GM18868 (cell line): Measurements from ENCODE around the gene UNC5A.

ENCODE experiments used
- ATAC-seq: cut with Tn5 transposase; IDR thresholded peaks from one replicate; pipeline ENCODE4 v1.9.1; 2021; ENCODE audit warnings: mild to moderate bottlenecking, moderate library complexity; ENCODE audit not compliant: unreplicated experiment

The UNC5A gene

DNA sequence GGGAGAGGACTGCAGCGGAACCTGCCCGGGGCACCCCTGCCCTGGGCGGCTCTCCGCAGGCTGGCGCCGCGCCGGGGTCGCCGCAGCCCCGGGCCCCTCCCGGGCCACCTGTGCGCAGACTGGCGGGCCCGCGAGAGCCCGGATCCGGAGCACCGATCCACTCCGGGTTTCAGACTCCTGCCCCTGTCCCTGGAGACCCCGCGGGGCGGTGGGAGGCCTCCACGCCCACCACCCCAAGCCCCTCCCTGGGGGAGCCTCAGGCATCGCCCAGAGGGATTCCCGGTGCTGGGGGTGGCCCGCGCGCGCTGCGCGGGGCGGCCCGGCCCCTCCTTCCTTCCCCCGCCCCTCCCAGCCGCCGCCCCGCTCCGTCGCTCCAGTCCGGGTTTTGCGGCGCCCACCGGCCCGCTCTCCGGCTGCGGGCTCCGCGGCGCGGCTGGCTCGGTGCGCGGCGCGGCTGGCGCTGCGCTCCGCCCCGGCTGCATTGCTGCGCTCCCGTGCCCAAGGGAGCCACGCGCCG is at the start of gene UNC5A:
Gene UNC5A (plus strand): TSS at position 479 of the 517 bp plus-strand sequence. CDS start 192 bp downstream, outside the sequence.
- no peak for ATAC-seq

DNA sequence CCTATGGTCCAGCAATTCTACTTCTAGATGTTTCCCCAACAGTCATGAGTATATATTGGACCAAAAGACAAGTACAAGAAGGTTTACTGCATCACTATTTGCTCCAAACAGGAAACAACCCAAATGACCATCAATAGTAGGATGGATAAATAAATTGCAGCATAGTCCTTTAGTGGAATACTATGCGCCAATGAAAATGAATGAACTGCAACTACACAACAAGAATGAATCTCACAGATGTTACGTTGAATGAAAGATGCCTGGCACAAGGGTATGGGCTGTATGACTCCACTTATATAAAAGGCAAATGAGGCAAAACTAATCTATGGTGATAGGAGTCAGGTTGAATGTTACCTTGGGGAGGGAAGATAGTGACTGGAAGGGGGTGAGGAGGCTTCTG is 48.6 kb upstream of the UNC5A start:
- ATAC-seq, result no peak

DNA sequence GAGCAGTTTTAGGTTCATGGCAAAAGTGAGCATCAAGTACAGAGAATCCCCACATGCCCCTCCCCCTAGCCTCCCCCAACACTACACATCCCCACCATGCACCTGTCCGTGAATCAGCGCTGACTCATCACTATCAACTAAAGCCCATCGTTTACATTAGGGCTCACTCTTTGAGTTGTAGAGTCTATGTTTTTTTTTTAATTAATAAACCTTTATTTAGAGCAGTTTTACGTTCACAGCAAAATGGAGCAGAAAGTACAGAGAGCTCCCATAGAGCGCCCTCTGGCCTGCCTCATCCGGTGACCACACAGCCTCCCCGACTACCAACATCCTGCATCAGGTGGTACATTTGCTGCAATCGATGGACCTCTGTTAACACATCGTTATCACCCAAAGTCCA is 47.9 kb upstream of the UNC5A start:
- no peak for ATAC-seq

DNA sequence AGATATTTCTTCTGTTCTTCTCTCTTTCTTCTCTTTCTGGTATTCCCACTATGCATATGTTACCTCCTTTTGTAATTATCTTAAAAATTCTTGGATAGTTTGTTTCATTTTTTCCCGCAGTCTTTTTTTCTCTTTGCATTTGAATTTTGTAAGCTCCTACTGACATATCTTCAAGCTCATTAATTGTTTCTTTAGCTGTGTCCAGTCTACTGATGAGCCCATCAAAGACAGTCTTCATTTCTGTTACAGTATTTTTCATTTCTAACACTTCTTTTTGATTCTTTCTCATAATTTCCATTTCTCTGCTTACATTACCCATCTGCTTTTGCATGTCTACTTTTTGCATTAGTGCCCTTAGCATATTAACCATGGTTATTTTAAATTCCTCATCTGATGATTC is 44.7 kb upstream of the UNC5A start:
- no peak for ATAC-seq

DNA sequence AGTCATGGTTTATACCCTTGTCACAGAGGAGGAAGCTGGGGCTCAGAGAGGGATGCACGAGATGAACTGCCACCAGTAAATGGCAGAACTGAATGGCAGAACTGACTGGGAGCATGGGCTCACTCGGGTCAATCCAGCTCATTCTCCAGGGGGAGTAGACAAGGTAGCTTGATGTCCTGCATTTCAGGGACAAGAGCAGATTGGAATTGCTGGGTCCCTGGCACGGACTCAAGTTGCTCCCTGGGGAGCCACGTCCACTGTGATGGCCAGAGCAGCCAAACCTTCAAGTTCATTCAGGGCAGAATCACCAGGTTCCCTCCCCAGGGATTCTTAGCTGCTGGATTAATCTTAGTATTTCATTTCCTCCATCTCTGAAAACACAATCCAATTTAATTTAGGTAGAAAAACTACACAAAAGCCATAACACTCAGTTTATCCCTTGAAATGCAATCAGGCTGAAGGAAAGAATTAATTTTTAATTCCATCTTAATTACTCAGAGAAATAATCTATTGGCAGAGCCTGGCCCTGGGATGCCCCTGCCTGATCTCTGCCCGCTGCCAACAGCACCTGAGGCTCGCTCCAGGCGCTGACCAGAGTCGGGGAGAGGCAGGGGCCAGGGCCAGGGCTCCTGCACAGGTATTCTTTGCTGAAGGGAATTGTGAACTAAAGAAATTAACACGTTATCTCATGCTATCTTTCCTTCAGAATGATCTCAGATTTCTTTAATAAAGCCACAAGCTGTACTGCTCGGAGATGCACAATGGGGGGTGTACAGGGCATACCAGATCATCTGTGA is 42.0 kb upstream of the UNC5A start:
- no peak for ATAC-seq

DNA sequence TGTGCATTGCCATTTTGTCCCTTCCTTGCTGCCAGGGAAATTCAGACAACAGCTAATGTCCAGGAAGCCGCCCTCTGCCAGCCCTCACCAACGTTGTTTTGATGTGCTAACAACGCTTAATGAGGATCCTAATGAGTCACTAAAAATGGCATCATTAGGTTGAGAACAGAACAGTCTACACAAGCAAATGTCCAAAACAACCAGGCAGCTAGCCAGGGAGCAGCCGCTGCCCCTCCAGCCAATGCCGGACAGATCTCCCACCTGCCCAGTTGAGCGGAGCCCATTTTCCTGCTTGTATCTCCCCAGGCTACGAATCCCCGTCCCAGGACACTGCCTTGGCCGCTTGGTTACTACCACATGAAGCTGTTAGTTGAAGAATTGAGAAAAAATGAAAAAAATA is 40.4 kb upstream of the UNC5A start:
- ATAC-seq, result no peak

DNA sequence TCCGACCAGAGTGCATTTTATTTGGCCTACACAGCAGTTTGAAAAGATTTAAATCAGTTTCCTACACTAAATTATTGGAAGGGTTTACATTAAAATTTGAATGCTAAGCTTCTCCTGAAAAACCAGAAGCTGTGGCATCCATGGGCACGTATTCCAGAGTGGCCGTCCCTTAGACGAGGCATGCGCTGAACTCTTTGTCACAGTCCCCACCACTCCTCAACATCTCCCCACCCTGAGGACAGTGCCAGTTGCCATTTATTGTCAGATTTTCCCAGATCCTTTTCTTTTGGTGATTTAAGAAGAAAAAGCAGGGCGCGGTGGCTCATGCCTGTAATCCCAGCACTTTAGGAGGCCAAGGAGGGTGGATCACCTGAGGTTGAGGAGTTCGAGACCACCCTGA is 39.9 kb upstream of the UNC5A start:
- ATAC-seq, result no peak

DNA sequence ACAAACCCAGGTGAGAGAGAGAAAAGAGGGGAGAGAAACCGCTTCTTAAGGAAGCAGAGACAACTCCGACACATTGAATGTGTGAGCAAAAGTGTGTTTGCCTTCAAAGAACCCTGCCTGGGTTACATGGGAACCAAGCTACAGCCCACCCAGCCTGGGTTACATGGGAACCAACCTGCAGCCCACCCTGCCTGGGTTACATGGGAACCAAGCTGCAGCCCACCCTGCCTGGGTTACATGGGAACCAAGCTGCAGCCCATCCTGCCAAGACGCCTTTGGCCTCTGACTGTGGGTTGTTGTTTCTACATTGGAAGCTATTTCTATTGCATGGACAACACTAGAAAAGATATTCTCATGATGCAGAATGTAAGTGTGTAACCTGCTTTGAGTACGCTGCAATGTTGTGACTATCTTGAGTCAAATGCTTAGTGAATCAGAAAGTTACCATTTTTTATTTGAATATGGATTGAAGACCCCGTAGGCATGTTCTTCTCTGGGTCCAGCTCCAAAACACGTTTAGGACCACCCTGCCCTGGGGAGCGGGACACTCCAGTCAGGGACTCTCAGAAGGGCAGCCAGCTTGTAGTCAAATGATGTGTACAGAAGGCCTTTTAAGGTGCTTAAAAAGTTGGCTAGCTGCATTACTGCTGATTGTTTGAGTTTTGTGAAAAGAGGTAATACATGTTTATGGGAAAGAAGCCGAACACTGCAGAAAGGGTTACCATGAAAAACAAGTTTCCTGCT is 39.1 kb upstream of the UNC5A start:
- ATAC-seq, result no peak

DNA sequence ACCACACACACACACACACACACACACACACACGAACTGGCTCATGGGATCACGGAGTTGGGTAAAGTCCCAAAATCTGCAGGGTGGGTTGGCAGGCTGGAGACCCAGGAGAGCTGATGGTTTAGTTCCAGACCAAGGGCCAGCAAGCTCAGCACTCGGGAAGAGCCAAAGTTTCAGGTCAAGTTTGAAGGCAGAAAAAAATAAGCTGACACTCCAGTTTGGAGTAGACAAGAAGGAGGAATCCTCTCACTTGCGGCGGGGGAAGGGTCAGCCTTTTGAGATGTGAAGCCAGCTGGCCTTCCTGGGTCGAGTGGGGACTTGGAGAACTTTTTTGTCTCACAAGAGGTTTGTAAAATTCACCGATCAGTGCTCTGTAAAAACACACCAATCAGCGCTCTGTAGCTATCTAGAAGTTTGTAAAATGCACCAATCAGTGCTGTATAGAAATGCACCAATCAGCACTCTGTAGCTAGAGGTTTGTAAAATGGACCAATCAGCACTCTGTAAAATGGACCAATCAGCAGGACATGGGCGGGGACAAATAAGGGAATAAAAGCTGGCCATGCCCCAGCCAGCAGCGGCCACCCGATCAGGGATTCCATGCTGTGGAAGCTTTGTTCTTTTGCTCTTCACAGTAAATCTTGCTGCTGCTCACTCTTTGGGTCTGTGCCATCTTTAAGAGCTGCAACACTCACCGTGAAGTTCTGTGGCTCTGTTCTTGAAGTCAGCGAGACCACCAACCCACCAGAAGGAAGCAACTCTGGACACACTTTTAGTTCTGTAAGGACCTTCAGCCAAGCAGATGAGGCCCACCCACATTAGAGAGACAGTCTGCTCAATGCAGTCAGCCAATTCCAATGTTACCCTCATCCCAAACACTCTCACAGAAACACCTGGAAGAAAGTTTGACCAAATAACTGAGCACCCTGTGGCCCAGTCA is 37.8 kb upstream of the UNC5A start:
- ATAC-seq, result no peak

DNA sequence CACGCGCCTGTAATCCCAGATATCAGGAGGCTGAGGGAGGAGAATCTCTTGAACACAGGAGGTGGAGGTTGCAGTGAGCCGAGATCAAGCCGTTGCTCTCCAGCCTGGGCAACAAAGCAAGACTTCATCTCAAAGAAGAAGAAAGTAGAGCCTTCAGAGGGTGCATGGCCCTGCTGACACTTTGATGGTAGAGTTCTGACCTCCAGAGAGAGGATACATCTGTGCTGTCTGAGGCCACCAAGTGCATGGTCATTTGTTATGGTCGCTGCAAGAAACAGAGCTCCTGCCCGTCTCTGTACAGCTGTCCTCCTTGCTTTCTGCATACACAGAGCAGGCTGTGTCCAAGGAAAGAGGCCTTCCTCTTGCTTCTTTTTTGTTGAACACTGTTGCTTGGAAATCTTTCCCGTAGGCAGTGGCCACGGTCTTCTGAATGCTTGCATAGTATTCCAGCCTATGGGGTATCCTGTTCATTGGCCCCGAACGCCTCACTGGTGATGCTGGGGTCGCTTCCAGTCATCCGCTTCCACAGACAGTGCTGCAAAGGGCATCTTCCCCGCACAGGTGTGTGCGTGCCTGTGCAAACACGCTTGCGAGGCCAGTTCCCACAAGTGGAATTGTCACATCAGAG is 36.8 kb upstream of the UNC5A start:
- ATAC-seq, result no peak

DNA sequence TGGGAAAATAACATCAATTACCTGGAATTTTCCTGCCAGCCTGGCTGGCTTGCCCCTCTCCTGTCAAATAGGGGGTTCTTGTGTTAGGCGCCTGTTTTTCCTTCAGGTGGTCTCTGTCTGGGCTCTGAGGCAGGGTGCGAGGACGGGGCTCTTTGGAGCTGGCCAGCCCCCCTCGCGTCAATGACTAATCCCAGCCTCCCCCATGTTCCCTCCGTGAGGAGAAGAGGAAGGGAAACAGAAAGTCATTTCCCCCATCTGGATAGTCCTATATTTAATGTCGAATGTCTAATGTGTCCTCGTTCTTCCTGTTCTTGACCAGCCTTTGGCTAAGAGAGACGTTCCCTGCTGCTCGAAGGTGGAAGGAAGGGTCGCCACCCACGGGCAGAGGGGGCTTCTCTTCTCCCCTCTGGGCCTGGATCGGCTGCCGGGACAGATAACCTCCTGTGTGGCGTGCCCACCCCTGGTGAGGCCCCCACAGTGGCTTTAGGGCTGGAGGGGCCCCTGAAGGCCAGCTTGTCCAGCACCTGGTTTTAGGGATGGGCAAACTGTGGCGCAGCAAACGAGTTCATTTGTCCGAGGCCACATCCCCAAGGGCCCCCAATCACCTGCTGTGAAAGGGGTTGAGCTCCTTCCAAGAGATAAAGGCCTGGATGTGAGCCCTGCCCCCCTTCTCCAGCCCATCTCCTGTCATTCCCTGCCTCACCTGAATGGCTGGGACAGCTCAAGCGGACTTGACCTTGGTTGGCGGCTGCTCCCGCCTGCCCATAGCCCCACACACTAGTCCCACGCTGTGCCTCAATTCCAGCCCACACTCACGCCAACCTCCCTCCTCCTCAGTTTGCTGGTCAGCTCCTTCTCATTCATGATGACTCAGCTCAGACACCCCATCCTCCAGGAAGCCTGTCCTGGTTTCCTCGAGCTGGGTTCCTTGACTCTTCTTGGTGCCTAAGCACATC is 35.9 kb upstream of the UNC5A start:
- no peak for ATAC-seq

DNA sequence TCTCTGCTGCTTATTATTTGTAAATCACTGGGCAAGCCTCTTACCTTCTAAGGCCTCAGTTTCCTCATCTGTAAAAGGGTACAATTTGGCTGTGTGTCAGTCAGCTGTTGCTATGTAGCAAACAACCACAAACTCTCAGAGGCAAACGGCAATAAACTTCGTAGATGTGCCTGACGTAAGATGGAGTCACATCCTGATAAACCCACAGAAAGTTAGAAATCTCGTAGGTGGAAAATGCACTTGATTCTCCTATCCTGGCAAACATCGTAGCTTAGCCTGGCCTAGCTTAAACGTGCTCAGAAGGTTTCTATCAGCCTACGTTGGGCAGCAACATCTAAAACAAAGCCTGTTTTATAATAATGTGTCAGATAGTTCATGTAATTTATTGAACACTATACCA is 35.0 kb upstream of the UNC5A start:
- no peak for ATAC-seq

DNA sequence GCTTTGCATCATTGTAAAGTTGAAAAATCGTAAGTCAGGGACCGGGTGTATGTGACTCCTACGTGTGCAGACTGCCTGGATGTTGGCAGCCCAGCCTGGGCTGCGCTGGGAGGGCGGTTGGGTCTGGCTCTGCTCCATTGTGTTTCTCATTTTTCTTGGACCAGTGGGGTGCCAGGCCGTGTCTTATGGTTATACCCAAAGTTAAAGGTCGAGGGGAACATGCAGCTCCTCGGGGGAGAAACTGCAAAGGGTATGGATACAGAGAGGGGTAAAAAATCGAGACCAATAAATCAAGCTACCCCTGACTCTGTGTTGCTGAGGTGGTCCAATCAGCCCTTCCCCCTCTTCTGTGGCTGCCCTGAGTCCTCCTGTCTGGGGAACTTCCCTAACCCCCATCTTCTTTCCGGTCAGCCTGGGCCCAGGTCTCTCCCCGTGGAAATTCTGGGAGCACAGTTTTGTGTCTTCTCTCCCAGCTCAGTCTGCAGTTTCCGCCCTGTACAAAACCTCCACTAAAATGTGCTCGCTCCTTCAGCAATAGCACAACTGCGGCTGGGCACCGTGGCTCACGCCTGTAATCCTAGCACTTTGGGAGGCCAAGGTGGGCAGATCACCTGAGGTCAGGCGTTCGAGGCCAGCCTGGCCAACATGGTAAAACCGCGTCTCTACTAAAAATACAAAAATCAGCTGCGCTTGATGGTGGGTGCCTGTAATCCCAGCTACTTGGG is 34.1 kb upstream of the UNC5A start:
- no peak for ATAC-seq

DNA sequence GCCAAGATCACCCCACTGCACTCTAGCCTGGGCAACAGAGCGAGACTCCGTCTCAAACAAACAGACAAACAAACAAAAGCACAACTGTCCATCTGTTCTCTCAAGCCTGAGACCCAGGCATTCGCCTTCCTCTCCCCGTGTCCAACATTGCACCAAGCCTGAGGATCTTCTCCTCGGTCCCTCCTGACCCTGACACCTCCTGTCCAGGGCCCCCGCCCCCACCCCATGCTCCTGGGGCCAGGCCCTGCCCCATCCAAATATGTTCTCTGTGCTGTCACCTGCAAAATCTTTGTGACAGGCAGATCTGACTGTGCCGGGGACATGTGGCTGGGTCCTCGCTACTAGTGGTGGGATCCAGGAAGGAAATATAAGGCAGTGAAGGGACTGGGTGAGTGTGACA is 33.4 kb upstream of the UNC5A start:
- no peak for ATAC-seq

DNA sequence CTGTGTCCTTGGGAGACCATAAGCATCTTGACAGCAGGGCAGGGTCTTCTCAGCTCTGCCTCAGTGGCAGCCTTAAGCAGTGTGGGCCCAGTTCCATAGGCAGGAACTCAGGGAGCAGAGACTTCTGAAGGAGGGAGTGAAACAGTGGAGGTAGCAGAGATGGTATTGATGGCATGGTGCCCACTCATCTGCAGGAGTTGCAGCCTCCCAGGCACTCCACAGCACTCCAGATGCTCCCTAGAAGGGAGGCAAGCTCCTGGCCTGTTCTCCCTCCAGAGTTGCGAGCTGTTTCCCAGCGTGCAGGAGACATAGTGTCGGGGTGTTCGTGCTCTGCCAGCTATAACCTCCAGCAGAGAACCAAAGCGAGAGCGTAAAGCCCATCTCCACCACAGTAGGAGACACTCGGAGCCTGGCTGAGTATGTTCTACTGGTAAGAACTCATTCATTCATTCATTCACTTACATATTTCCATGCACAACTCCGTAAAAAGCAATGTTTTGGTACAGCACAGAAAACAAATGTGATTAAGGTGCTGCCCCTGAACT is 31.4 kb upstream of the UNC5A start:
- ATAC-seq, result no peak

DNA sequence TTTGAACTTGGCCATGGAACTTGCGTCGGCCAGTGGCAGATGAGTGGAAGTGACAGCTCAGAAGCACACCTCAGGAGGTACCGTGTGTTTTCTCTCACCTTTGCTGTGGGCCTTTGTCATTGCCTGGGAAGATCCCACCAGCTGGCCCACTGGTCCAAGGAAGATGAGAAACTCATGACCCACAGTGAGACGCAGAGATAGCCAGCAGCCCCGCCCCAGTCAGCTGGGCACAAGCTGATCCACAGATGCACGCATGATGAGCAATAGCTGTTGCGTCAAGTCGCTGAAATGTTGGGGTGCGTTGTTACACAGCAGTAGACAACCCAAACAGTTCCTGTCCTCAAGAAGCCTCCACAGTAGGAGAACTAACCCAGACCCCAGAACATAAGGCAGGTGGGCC is 30.8 kb upstream of the UNC5A start:
- ATAC-seq, result no peak

DNA sequence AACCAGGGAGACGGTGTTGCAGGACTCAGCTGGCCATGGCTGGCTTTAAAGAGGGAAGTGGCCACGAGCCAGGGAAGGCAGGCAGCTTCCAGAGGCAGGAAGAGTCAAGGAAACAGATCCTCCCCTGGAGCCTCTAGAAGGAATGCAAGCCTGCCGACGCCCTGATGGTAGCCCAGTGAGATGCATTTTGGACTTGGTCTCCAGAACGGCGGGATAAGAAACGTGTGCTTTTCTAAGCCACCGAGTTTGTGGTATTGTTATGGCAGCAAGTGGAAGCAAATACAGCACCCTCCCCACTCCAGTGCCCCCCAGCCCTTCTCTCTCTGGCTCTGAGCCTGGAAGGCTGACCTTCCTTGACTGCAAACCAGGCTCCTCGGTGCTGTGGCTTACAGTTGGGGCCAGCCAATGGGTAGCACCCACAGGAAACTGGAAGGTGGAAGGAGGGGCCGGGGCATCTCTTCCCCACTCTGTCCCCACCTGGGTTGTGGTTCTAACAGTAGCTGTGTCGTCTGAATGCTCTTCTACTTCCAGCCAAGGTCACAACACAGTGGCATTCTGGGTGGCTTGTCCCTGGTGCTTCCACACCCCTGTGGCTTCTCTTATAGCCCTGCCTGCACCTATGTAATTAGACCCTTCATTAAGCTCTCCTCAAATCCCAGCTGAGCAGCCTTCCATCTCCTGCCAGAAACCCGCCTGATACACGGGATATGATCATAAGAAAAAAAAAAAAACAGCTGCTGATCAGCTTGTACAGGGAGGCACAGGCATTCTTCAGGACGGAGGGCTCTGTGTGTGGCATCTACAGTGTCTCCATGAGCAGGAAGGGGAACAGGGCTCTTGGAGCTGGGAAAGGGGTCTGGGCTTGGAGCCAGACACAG is 29.9 kb upstream of the UNC5A start:
- ATAC-seq, result no peak

DNA sequence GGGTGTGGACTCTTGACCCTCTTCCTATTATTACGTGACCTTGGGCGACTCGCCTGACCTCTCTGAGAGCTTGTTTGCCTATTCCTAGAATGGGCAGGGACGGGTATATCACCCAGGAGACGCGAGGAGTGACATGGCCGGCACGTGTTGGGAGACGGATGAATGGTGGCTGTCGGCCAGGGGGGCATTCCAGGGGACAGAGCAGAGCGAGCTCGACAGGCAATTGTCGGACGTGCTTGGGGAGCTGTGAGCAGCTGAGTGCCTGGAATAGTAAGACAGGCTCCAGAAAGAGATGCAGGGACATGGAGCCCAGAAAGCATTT is 29.3 kb upstream of the UNC5A start:
- ATAC-seq, result no peak
